SK-N-SH (cell line): ENCODE data around the gene CFAP74. TPM values are rescaled to one million over a fixed set of nuclear protein-coding genes. Genes with fewer than 3 reads are reported as not detected.

ENCODE experiments used
- CTCF ChIA-PET: fragments of 300-600, 350-600 bp; formaldehyde crosslinking; extraction: SDS; loops from one replicate; lab custom pipeline; 2021; lab: Yijun Ruan, JAX
- POLR2A ChIA-PET: fragments of 350-600 bp; sonication (Branson Sonifier 250); formaldehyde crosslinking; extraction: SDS; loops from one replicate; lab custom pipeline; 2020; ENCODE audit warnings: antibody characterized with exemption, inconsistent platforms; lab: Yijun Ruan, JAX
- DNase-seq: peaks from one replicate; pipeline ENCODE4 v3.0.0; 2012
- H2AFZ ChIP-seq: fragments of 200-600 bp; sonication (generic); 2 replicates; pipeline ENCODE4 v1.8.1; 2016; ENCODE audit warnings: antibody characterized with exemption, mild to moderate bottlenecking, low read depth
- H3F3A ChIP-seq: fragments of 200-600 bp; sonication (generic); replicated peaks from 2 replicates; pipeline ENCODE3; 2016; ENCODE audit warnings: antibody characterized with exemption, mild to moderate bottlenecking; ENCODE audit not compliant: insufficient read depth
- H3K27ac ChIP-seq, 2 experiments: fragments of 200-500 bp in 1 of 2; fragments of 200-600 bp in 1 of 2; sonication (Bioruptor generic) in 1 of 2; sonication (generic), shearing (Covaris generic) in 1 of 2; 2 replicates each; pipeline versions ENCODE4 v1.5.1 to v1.6.1; 2014 to 2016; ENCODE audit warnings: low read depth in 2 of 2, inconsistent platforms in 1 of 2, low read length in 1 of 2, mild to moderate bottlenecking in 1 of 2, mixed read lengths in 1 of 2
- H3K27me3 ChIP-seq: fragments of 200-600 bp; sonication (generic), shearing (Covaris generic); 2 replicates; pipeline ENCODE4 v1.6.1; 2016; ENCODE audit warnings: mixed run types; ENCODE audit not compliant: insufficient read depth
- H3K36me3 ChIP-seq, 2 experiments: fragments of 200-500 bp in 1 of 2; fragments of 200-600 bp in 1 of 2; sonication (Bioruptor generic) in 1 of 2; sonication (generic) in 1 of 2; replicated peaks in 1 of 2; 2 replicates each; pipeline versions ENCODE3 to v1.5.1; 2014 to 2016; ENCODE audit warnings: low read length in 1 of 2, mild to moderate bottlenecking in 1 of 2; ENCODE audit not compliant: insufficient read depth in 2 of 2, control insufficient read depth in 1 of 2
- H3K4me1 ChIP-seq, 2 experiments: fragments of 200-500 bp in 1 of 2; fragments of 200-600 bp in 1 of 2; sonication (Bioruptor generic) in 1 of 2; sonication (generic), shearing (Covaris generic) in 1 of 2; 2 replicates each; pipeline versions ENCODE4 v1.5.1 to v1.6.1; 2014 to 2016; ENCODE audit warnings: low read depth in 1 of 2, low read length in 1 of 2, mixed run types in 1 of 2; ENCODE audit not compliant: insufficient read depth in 2 of 2, control insufficient read depth in 1 of 2
- H3K4me2 ChIP-seq: fragments of 200-600 bp; sonication (generic), shearing (Covaris generic); 2 replicates; pipeline ENCODE4 v1.6.1; 2017; ENCODE audit warnings: mixed run types
- H3K4me3 ChIP-seq, 2 experiments: fragments of 200-500 bp in 1 of 2; fragments of 200-600 bp in 1 of 2; sonication (Bioruptor generic) in 1 of 2; sonication (generic), shearing (Covaris generic) in 1 of 2; 2 replicates each; pipeline versions ENCODE4 v1.5.1 to v1.8.1; 2014 to 2016; ENCODE audit warnings: low read depth in 2 of 2, inconsistent platforms in 1 of 2, low read length in 1 of 2, mild to moderate bottlenecking in 1 of 2, mixed read lengths in 1 of 2, moderate library complexity in 1 of 2
- H3K79me2 ChIP-seq: fragments of 200-600 bp; sonication (generic); 2 replicates; pipeline ENCODE4 v1.8.1; 2017; ENCODE audit warnings: mild to moderate bottlenecking; ENCODE audit not compliant: insufficient read depth
- H3K9ac ChIP-seq: fragments of 200-600 bp; sonication (generic); 2 replicates; pipeline ENCODE4 v1.6.1; 2017; ENCODE audit warnings: mixed run types
- H3K9me2 ChIP-seq: fragments of 200-600 bp; sonication (generic); 2 replicates; pipeline ENCODE4 v1.6.1; 2017; ENCODE audit warnings: mixed run types
- H3K9me3 ChIP-seq: fragments of 200-600 bp; sonication (generic); 2 replicates; pipeline ENCODE4 v1.6.1; 2017; ENCODE audit warnings: mixed run types, mild to moderate bottlenecking, moderate library complexity
- H4K20me1 ChIP-seq: fragments of 200-600 bp; sonication (generic); 2 replicates; pipeline ENCODE4 v1.6.1; 2017; ENCODE audit warnings: mild to moderate bottlenecking, mixed run types; ENCODE audit not compliant: insufficient read depth
- ELF1 ChIP-seq: IDR thresholded peaks from 2 replicates; pipeline ENCODE4 v1.4.0; 2012
- EP300 ChIP-seq, 2 experiments: IDR thresholded peaks; 2 replicates each; pipeline versions ENCODE4 v1.4.0 to v1.6.1; 2012; ENCODE audit warnings: borderline replicate concordance in 1 of 2, low read depth in 1 of 2, low read length in 1 of 2
- FOXJ3 ChIP-seq: sonication (generic); formaldehyde crosslinking; IDR thresholded peaks from 2 replicates; pipeline ENCODE4 v1.5.1; 2020; ENCODE audit warnings: mild to moderate bottlenecking, missing genetic modification reagents
- FOXM1 ChIP-seq: IDR thresholded peaks from 2 replicates; pipeline ENCODE4 v1.4.0; 2012; ENCODE audit warnings: low read depth, mild to moderate bottlenecking
- GABPA ChIP-seq: IDR thresholded peaks from 2 replicates; pipeline ENCODE4 v1.4.0; 2012; ENCODE audit warnings: low read depth, mild to moderate bottlenecking
- IRF3 ChIP-seq: fragments of 150-350 bp; IDR thresholded peaks from 2 replicates; pipeline ENCODE4 v1.6.1; 2016; ENCODE audit warnings: mild to moderate bottlenecking, low read depth, low read length
- RXRA ChIP-seq: IDR thresholded peaks from 2 replicates; pipeline ENCODE4 v1.4.0; 2012; ENCODE audit warnings: low read depth, mild to moderate bottlenecking, borderline replicate concordance
- WGBS: methylation state at CpG from one replicate; pipeline ENCODE4 v1.1.6; 2017; ENCODE audit warnings: low lambda C conversion rate; 5-methylcytosine and 5-hydroxymethylcytosine counted together
- polyA plus RNA-seq, 3 experiments: library from polyadenylated mRNA; depleted of rRNA; stranded (reverse); fragments of >200 nt; gene quantifications; 2 replicates each; pipeline ENCODE4 v1.2.3, GENCODE V29; 2012
- TF ChIP-seq, protein P1 (sequence below): IDR thresholded peaks from 2 replicates; pipeline ENCODE4 v1.4.0; 2012; ENCODE audit warnings: low read depth

The CFAP74 gene
- polyA plus RNA-seq, 1 of the 3 experiments (the other 2 are of a cell fraction) = not detected

- H3K4me2 ChIP-seq = peak overlapping the region; percentile 84
- H3K27me3 ChIP-seq = no peaks in the 10 kb centered on the region
- WGBS = 80% methylated on average over 14 of the region's 46 CpGs
- H3K4me3 ChIP-seq = peak overlapping the region; percentile 58 to 64
- no peaks in the 10 kb centered on the region for H4K20me1 ChIP-seq
- H2AFZ ChIP-seq = peak overlapping the region; percentile 29; the same call in 1 of the 2 replicates
- H3K79me2 ChIP-seq = no peaks in the 10 kb centered on the region
- TF ChIP-seq RXRA = no peak
- no peak for TF ChIP-seq ELF1
- TF ChIP-seq IRF3 = no peak
- H3K9ac ChIP-seq = no peak overlapping the region
- H3K9me2 ChIP-seq = no peaks in the 10 kb centered on the region
- ChIA-PET CTCF (interaction anchor here (1.1 to 1.8 kb wide), 4 partner anchors 9 to 129 kb away, joined by 4 to 10 read pairs (median 6); no protein-coding TSS in a partner anchor), POLR2A (no interaction called here)
- no peak for DNase-seq
- H3K4me1 ChIP-seq = peaks cover 0 to 19% of the 10 kb centered on the region in 2 experiments; a peak in 1 of 4 replicates
- no peaks in the 10 kb centered on the region for H3F3A ChIP-seq
- no peaks in the 10 kb centered on the region for H3K36me3 ChIP-seq
- H3K9me3 ChIP-seq = no peaks in the 10 kb centered on the region
- no peak overlapping the region for H3K27ac ChIP-seq
Measured at GRCh38 chr1:1917995-1918900, 85.3 kb downstream of the CFAP74 start.

DNA sequence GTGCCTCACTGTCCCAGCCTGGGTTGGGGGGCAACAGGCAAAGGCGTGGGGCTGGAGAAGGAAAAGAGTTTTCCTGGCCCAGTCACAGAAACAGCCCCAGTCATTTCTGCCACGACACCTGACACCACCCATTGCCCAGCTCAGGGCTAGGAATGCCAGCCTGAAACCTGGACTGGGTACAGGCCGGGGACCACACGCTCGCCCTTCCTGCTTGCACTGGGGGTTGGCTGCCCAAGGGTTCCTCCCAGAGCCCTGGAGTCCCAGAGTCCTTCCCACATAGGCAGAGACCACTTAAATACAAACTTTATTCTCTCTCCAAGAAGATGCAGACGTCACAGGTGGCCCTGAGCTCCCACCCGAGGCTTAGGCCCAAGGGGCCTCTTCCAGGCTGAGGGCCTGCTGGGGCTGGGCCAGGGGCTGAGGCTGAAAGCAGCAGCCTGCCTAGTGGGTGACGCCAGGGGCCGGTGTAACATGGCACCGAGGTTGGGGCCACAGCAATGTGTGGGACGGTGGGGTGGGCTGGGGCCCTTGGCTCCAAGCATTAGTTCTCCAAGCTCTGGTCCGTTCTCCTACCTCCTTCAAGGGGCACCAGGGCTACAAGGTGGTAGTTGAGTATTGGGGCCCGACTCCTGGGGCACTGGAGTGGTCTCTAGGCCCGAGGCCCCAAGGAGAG, 86.1 kb downstream of the CFAP74 start:
- Histone ChIP-seq H3K79me2 (no peaks in the 10 kb centered on the region), H3K27me3 (no peaks in the 10 kb centered on the region), H3K9me3 (no peaks in the 10 kb centered on the region), H3K36me3 (no peaks in the 10 kb centered on the region), H3K27ac (no peak overlapping the region), H3K9ac (no peak overlapping the region), H3K4me3 (no peak overlapping the region), H3K4me2 (no peak overlapping the region), H3K4me1 (peaks cover 0 to 19% of the 10 kb centered on the region in 2 experiments; a peak in 1 of 4 replicates), H2AFZ (no peak overlapping the region), H3F3A (no peaks in the 10 kb centered on the region), H4K20me1 (no peaks in the 10 kb centered on the region), H3K9me2 (no peaks in the 10 kb centered on the region)
- POLR2A ChIA-PET = no interaction called here
- no peak for DNase-seq
- CTCF ChIA-PET = interaction anchor here (1.1 to 3.6 kb wide), 4 partner anchors 8 to 129 kb away, joined by 4 to 13 read pairs (median 8); no protein-coding TSS in a partner anchor
- TF ChIP-seq GABPA (no peak), EP300 (IDR thresholded peaks at IDR 0.05; ENCODE audit: borderline replicate concordance in 1 of 2, low read depth in 1 of 2, low read length in 1 of 2) (no peak), FOXM1 (no peak), FOXJ3 (no peak)
- TF ChIP-seq, protein P1, sequence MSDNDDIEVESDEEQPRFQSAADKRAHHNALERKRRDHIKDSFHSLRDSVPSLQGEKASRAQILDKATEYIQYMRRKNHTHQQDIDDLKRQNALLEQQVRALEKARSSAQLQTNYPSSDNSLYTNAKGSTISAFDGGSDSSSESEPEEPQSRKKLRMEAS = no peak
- WGBS = 90% methylated on average over 8 of the region's 14 CpGs
